CMK (cell line): Measurements from ENCODE around the gene CSNK1D.
A peak's percentile ranks its signal among the peaks of the same experiment; 100 is the strongest.

Source experiments
- DNase-seq: peaks from one replicate; pipeline ENCODE4 v3.0.0-alpha.2; 2010; ENCODE audit warnings: low read depth

The CSNK1D gene

DNA sequence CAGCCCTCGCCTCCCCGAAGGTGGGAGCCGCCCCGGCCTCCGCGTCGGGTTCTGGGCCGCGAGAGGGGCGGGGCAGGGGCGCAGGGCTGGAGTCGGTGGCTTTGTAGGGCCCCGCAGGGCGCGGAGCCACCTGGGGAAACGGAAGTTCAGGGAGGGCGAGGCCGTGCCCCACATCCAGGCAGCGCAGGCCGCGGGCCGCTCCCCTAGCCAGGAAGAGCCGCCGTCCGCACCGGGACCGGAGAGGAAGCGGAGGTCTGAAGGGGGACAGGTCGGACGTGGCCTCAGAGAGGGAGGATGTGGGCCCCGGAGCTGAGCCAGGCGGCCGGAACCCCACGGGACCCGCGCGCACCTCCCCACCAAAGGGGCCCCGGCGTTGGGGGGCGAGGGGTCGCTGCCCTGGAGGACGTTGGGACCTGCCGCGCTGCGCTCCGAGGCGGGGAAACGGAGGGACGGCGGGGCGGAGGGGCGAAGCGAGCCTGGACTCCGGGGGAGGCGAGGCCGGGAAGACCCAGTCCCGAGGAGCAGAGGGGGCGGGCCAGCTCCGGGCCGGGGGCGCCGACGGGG is 45.1 kb downstream of the CSNK1D start:
- no peak for DNase-seq

DNA sequence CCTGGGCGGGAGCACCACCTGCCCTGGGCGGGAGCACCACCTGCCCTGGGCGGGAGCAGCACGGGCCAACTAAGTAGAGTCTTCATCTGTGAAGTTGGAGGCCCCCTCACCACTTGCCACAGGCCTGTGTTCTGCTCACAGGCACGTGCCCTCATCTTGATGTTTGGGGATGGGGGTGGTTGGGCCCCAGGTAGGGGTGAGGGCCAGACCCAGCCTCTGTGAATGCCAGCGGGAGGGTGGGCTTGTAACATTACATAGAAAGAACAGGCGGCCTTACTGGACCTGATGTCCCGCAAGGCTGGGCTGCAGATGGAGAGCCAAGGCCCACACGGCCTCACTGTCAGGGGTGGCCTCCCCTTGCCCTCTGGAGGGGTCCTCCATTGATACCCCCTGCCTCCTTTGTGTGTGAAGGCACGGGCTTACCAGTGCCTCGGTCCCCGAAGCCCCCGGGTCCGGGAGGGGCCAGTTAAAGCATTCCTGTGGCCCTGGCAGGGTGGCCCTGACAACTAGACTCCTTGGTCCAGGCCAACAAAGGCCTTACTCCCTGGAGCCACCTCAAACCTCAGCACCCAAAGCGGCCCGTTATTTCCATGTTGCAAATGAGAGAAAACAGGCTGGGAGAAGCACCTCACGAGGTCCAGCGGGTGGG is 45.7 kb downstream of the CSNK1D start:
- no peak for DNase-seq

DNA sequence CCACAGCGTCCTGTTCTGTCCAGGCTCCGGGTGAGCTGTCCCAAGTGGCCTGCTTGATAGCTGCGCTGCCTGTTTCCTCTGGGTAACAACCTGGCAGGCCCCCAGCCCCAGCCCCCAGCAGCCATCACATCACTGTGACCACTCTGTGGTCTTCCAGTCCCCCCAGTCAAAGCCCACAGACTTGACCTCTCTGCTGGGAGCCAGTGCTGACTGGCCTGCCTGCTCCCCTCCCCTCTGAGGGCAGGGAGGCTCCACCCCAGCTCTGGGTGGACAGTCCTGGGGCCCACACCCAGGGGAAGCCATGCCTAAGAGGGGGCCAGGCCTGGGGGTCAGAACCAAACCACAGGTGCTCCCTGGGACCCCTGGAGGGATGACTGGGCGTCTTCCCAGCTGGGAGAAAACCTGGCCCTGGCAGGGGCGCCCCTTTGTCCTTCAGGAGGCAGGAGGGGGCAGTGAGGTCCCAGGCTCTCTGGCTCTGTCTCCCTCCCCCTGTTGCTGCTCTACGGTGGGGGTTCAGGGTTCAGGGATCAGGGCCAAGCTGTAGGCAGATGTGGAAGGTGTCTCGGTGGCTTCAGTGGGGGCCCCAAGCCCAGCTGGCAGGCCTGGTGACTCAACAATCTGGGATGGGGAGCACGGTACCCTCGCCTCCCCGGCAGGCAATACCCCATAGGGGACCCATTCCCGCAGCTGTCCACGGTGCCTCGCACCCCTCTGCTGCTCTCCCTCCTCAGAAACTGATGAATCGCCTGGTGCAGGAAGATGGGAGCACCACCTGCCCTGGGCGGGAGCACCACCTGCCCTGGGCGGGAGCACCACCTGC is 46.5 kb downstream of the CSNK1D start:
- no peak for DNase-seq

DNA sequence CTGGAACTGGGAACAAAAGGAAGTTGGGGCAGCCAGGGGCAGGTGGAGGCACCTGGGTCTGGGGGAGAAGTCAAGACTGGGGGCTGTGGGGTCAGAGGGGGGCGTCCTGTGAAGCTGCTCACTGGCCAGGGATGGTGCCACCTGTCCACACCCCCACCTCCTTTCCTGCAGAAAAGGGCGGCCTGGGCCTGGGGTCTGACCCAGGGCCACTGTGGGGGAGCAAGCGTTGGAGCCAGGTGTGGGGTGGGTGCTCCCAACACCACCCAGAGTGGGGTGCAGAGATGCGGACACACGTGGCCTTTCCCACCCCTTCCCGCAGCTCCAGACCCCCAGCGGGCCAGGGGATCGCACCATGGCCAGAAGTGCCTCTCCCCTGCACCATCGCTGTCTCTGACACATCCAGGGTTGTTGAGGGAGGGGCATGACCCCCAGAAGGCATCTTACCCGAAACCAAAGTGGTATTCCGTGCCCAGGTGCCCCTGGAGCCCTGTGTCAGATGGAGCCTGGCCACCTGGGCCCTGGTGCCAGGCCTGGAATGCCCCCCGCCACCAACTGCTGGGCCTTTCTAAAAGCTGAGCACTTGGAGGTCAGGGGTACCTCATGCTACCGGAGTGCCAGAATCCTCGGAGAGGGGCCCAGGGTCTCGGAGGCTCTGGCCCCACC is 47.2 kb downstream of the CSNK1D start:
- no peak for DNase-seq

DNA sequence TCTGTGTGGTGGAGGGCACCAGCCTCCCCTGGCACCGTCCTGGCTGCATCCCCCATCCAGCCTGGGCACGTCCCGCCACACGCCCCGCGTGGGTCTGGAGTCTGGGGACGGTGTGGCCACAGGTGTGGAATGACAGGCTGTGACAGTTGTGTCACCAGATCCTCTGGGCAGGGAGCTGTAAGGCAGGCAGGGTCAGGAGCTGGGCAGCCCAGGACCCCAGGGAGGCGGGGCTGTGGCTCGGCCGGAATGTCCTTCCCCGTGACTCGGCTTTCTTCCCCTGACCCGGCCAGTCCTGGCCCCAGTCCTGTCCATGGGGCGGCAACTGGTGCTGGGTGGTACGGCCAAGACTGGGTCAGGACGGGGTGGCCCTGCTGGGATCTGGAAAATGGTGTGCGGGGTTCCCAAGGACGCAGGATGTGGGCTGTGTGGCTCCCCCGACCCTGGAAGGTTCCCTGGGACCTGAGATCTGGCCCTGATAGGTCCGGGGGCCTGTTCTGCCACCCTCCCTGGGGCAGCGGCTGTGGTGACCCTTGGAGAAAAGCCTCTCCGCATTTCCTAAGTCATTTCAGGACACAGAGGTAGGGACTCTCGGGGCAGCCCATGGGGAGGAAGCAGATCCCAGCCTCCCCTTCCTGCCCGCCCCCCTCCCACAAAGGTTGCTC is 48.0 kb downstream of the CSNK1D start:
- DNase-seq: no peak

DNA sequence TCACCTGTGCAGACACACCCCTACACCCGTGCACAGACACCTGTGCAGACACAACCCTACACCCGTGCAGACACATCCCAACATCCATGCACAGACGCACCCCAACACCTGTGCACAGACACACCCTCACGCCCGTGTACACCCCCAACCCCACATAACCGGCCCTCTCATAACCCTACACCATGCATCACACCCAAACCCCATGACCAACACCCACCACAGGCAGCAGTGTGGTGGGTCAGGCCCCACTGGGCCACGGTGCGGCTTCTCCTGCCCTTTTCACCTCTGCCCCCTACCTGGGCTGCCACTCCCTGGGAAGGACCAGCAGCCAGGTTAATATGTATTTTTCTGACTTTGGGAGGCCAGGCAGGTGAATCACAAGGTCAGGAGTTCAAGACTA is 48.8 kb downstream of the CSNK1D start:
- no peak for DNase-seq

DNA sequence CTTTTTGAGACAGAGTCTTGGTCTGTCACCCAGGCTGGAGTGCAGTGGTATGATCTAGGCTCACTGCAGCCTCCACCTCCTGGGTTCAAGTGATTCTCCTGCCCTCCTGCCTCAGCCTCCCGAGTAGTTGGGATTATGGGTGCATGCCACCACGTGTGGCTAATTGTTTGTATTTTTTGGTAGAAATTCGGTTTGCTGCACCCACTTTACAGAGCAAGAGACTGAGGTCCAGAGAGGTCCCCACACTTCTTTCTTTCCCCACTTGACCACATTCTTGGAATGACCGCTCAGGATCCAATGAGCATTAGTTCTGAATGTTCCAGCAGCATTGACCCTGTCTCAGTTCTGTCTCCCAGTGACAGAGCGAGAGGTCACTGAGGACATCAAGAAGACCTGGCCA is 50.0 kb downstream of the CSNK1D start:
- DNase-seq: no peak

DNA sequence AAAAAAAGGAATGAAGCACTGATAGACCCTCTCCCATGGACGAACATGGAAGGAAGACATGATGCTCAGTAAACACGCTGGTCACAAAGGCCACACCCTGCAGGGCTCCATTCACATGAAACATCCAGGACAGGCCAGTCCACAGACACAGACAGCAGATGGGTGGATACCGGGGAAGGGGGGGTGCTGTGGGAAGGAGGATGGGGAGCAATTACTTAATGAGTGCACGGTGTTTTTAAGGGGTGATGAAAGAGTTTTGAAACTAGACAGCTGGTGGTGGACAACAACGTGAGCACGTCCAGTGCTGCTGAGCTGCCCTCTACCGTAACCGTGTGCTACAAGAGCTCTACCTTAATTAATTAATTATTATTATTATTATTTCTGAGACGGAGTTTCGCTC is 50.7 kb downstream of the CSNK1D start:
- no peak for DNase-seq

DNA sequence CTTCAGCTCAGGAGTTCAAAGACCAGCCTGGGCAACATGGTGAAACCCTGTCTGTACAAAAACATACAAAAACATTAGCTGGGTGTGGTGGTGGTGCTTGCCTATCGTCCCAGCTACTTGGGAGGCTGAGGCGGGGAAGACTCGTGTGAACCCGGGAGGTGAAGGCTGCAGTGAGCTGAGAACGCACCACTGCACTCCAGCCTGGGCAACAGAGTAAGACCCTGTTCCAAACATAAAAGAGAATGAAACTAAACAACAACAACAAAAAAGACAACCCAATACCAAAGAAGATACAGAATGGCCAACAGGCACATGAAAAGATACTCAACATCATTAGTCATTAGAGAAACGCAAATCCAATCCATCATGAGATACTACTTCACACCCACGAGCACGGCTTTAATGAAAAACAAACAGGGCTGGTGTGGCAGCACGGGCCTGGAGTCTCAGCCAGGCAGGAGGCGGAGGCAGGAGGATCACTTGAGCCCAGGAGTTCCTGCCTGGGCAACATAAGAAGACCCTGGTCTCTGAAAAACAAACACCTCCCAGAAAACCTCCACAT is 52.1 kb downstream of the CSNK1D start:
- no peak for DNase-seq

DNA sequence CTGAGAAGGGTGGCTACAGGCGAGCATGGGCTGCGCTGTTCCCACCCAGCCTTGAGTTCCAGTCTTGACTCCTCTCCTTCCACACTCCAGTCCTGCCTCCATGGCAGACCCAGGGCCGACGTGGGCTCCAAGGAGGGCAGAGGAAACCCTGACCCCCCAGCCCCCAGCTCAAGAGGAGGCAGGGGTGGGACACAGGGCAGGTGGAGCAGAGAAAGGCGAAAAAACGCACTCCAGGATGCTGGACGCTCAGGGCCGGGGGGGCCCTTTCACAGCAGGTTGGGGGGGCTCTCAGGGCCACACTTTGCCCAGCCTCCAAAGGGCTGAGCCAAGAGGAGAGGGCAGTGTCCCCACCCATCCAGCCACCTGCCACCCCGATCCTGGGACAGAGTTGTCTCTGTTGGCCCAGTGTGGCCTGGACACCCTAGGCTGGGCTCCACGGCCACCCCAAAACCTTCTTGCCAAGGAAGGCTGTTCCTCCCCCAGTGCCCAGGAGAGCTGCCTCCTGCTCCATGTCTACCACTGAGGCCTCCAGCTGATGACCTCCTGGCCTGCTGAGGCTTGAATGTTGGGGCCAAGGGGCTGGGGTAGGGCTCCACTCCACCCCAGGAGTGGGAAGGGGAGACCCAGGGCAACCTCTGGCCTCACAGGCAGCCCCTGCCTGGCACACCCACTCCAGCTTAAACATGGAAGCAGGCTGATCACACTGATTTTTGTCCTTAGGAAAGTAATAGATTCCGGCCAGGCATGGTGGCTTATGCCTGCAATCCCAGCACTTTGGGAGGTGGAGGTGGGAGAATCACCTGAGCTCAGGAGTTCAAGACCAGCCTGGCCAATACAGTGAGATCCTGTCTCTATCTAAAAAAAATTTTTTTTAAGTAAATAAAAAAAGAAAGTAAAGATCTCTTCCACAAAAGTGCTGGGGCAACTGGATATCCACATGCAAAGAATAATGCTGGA is 53.5 kb downstream of the CSNK1D start:
- no peak for DNase-seq

DNA sequence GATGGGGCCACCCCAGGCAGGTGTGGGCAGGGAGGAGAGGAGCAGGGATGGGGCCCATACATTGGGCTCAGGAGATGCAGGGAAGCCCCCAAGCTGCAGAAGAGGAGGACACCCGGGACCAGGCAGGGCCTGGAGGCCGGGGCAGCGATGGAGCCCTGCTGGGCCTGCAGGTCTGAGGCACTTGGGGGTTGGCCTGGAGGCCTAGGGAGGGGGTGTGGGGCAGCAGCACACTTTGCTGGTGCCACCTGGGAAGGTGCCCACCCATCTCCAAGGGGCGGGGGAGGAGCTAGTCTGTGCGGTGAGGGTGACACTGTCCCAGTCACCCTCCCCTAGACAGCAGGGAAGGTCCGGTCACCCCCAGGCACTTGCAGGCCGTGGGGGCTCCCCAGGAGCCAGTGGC is 54.4 kb downstream of the CSNK1D start:
- no peak for DNase-seq

DNA sequence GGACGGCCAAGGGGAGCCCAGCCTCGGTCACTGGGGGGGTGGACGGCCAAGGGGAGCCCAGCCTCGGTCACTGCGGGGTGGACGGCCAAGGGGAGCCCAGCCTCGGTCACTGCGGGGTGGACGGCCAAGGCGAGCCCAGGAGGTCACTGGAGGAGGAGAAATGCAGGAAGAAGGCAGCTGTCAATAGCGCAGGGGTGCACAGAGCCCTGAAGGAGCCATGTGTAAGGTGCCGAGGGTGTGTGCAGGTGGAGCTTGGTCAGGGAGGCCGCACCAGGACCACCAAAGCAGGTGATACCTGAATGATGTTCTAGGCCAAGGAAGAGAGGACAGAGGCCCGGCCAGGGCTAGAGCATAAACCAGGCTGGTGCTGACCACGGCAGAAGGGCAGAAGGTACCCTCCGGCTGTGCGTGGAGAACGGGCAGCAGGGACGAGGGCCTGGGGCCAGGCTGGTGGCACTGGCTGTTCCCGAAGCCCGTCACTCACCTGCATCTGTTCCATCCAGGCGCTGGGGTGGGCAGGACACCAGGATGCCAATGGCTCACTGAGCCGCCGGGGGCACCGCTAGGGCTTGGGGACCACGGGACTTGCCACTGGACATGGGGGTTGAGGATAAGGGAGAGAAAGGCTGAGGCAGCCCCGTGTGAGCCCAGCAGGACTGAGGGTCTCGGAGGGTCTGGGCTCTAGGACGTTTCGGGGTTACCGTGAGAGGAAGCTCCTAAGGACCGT is 55.0 kb downstream of the CSNK1D start:
- DNase-seq: no peak

DNA sequence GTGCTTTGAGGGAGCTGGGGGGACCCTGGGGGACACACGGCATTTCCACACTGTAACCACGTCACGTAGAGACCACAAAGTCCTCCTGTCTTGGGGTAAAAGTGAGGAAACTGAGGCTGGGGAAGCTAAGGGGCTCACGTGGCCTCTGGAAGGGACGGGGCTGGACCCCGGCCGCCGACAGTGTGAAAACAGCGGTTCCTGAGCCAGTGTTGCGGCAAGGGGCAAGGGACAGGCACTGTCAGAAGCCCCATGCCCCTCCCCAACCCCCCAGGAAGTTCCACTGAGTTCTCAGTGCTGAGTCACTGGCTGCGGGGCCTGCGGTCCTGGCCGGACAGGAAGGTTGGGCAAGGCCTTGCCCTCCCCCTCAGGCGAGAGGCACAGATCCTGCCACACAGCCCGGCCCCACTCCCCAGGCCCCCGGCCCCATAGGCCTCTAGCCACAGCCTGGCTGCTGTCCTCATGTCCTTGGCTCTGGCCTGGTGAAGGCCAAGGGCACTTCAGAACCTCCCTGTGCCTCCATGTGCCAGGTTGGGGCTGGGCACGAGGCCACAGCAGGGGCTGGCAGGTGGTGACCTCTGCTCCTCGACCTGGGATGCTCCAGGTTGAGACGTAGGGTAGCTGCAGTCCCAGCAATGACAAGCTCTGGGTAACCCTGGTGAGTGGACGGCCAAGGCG is 55.8 kb downstream of the CSNK1D start:
- peak; percentile 95 for DNase-seq

DNA sequence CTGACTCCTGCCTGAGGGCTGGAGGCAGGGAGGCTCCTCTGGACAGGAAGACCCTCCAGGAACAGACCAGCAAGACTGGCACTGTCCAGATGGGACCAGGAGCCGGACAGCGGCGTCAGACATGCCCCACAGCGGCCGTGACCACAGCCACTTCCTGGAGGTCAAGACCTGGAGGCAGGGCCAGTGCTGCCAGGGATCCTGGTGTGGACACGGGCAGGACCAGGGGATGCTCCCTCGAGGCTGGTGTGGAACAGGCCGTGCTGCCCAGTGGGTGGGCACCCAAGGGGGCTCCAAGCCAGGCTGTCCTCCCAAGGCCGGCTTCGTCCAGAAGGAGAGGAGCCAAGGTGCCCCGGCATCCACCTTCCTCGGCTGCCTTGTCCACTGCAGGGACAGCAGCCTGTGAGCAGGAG is 56.4 kb downstream of the CSNK1D start:
- DNase-seq: peak; percentile 46

DNA sequence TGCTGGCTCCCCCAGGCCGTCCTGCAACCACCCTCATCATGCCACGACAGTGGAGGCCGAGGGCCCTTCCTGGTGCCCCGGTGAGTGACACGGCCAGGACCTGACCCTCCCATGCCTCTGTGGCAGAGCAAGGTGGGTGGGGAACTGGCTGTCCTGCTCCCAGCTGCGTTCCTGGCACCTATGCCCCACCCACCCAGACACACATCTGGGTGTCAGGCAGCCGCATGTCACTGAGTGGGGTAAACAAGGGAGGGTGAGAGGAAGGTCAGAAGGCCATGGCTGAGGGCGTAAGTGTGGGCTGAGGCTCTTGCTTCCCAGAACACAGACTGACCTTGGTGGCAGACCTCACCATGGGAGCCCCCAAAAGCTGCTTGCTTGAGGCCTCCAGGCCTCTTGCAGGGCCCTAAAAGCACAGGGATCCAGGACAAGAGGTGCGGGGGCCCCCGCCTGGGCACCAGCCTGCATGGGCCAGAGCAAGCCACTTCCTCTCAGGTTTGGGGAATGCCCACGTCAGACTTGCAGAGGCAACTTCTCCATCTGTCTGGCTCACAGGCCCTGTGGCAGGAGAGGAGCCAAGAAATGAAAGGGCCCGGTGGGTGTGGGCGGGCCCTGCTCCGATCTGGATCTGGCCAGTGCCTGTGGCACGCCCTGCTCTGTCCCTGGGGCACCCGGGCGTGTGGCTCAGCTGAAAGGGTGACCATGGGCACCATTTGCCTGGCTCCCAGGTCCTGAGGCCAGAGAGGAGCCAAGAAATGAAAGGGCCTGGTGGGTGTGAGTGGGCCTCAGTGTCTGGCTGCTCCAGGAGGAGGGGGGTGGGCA is 57.0 kb downstream of the CSNK1D start:
- DNase-seq: peak; percentile 92

DNA sequence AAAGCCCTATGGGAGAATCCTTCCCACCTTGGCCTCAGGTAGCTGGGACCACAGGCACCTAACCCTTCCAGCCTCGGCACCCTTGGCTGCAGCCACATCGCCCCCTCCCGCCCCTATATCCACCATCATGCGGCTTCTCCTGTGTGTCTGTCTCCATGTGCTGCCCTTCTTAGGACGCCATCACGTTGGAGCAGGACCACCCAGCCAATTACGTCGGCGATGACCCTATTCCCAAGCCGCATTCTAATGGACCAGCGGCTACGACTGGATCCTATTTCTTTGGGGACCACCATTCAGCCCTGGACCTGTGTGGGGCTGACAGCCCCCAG is 57.6 kb downstream of the CSNK1D start:
- no peak for DNase-seq

DNA sequence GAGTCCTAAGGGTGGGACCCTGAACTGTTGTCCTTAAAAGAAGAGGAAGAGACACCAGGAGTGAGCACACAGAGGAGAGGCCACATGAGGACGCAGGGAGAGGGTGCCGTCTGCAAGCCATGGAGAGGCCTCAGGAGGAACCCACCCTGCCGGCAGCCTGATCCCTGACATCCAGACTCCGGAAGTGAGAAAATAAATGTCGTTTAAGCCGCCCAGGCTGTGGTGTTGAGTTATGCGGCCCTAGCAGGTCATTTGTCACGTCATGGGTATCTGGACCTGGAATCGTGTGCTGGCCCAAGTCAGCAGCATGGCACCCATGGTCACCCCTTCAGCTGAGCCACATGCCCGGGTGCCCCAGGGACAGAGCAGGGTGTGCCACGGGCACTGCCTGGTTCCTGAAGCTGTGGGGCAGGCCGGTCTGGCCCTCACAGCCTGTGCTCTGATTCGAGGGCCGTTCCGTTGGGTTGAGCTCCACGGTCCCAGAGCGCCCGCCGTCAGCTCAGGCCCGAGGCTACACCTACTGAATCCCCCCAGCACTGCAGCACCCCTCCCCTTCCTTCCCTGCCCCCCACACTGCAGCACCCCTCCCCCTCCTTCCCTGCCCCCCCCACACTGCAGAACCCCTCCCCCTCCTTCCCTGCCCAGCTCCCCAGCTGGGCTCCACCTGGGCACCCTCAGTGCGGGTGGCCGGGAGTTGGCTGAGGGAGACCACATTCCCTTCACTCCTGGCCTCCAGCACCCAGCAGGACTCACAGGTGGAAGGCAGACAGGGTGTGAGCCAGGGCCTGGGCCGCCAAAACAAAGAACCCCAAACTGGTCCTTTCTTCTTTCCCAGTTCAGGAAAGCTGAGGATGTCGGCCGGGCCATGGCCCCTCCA is 58.2 kb downstream of the CSNK1D start:
- DNase-seq: peak; percentile 62
